H9 (cell line): ENCODE data around the gene NRK. TPM values are rescaled to one million over a fixed set of nuclear protein-coding genes. Genes with fewer than 3 reads are reported as not detected.

ENCODE experiments used
- DNase-seq: peaks from one replicate; pipeline ENCODE4 v3.0.0-alpha.2; 2017
- H2AFZ ChIP-seq: one replicate; pipeline ENCODE4 v1.6.1; 2013; ENCODE audit warnings: mild to moderate bottlenecking, low read length, control low read depth, moderate library complexity
- H2AK5ac ChIP-seq: 2 replicates; pipeline ENCODE4 v1.6.1; 2013; ENCODE audit warnings: low read length, control low read depth, mixed read lengths; ENCODE audit not compliant: insufficient read length
- H2BK120ac ChIP-seq: one replicate; pipeline ENCODE4 v1.6.1; 2013; ENCODE audit warnings: low read depth, mild to moderate bottlenecking, low read length, control low read depth, inconsistent platforms; ENCODE audit not compliant: poor library complexity, severe bottlenecking
- H2BK12ac ChIP-seq: 2 replicates; pipeline ENCODE4 v1.6.1; 2013; ENCODE audit warnings: low read length, control low read depth, mixed read lengths, low read depth; ENCODE audit not compliant: insufficient read length
- H2BK15ac ChIP-seq: 2 replicates; pipeline ENCODE4 v1.6.1; 2013; ENCODE audit warnings: low read depth, low read length, control low read depth
- H2BK20ac ChIP-seq: one replicate; pipeline ENCODE4 v1.6.1; 2013; ENCODE audit warnings: low read depth, mild to moderate bottlenecking, low read length, control low read depth, inconsistent platforms; ENCODE audit not compliant: poor library complexity, severe bottlenecking
- H2BK5ac ChIP-seq: 2 replicates; pipeline ENCODE4 v1.6.1; 2013; ENCODE audit warnings: low read length, control low read depth, mixed read lengths; ENCODE audit not compliant: insufficient read length
- H3K14ac ChIP-seq: 2 replicates; pipeline ENCODE4 v1.6.1; 2013; ENCODE audit warnings: low read length, control low read depth; ENCODE audit not compliant: insufficient read depth
- H3K18ac ChIP-seq: 2 replicates; pipeline ENCODE4 v1.6.1; 2013; ENCODE audit warnings: low read depth, mild to moderate bottlenecking, mixed read lengths, low read length, control low read depth; ENCODE audit not compliant: insufficient read length
- H3K23ac ChIP-seq: 2 replicates; pipeline ENCODE4 v1.6.1; 2013; ENCODE audit warnings: low read length, control low read depth, mixed read lengths, low read depth; ENCODE audit not compliant: insufficient read length
- H3K23me2 ChIP-seq: 2 replicates; pipeline ENCODE4 v1.6.1; 2013; ENCODE audit warnings: low read depth, mild to moderate bottlenecking, mixed read lengths, low read length, control low read depth; ENCODE audit not compliant: insufficient read length, poor library complexity, severe bottlenecking
- H3K27ac ChIP-seq: 2 replicates; pipeline ENCODE4 v1.5.1; 2013; ENCODE audit warnings: low read length, control low read depth, mixed read lengths, low read depth; ENCODE audit not compliant: insufficient read length
- H3K27me3 ChIP-seq: 2 replicates; pipeline ENCODE4 v1.6.1; 2013; ENCODE audit warnings: low read length, control low read depth, inconsistent platforms; ENCODE audit not compliant: insufficient read depth
- H3K4ac ChIP-seq: 2 replicates; pipeline ENCODE4 v1.6.1; 2013; ENCODE audit warnings: low read depth, mild to moderate bottlenecking, control low read depth, inconsistent platforms, low read length, moderate library complexity
- H3K4me1 ChIP-seq: 2 replicates; pipeline ENCODE4 v1.6.1; 2013; ENCODE audit warnings: low read length, control low read depth, inconsistent platforms; ENCODE audit not compliant: insufficient read depth
- H3K4me2 ChIP-seq: 2 replicates; pipeline ENCODE4 v1.6.1; 2013; ENCODE audit warnings: low read length, control low read depth, mixed read lengths; ENCODE audit not compliant: insufficient read length, insufficient read depth
- H3K56ac ChIP-seq: 2 replicates; pipeline ENCODE4 v1.6.1; 2013; ENCODE audit warnings: low read depth, mild to moderate bottlenecking, mixed read lengths, low read length, control low read depth; ENCODE audit not compliant: insufficient read length
- H3K79me1 ChIP-seq: 2 replicates; pipeline ENCODE4 v1.6.1; 2013; ENCODE audit warnings: low read depth, mild to moderate bottlenecking, moderate library complexity, low read length, control low read depth, inconsistent platforms; ENCODE audit not compliant: insufficient read depth, poor library complexity, severe bottlenecking
- H3K79me2 ChIP-seq: 2 replicates; pipeline ENCODE4 v1.6.1; 2013; ENCODE audit warnings: low read length, control low read depth, inconsistent platforms; ENCODE audit not compliant: insufficient read depth
- H3K9ac ChIP-seq: 2 replicates; pipeline ENCODE4 v1.6.1; 2013; ENCODE audit warnings: low read length, control low read depth, mixed read lengths; ENCODE audit not compliant: insufficient read length; ENCODE audit errors: extremely low read depth
- H3K9me3 ChIP-seq: one replicate; pipeline ENCODE4 v1.6.1; 2013; ENCODE audit warnings: low read depth, low read length, inconsistent platforms; ENCODE audit not compliant: control insufficient read depth
- H3T11ph ChIP-seq: one replicate; pipeline ENCODE4 v1.6.1; 2013; ENCODE audit warnings: mild to moderate bottlenecking, low read length, control low read depth, inconsistent platforms
- H4K20me1 ChIP-seq: one replicate; pipeline ENCODE4 v1.6.1; 2013; ENCODE audit not compliant: control insufficient read depth, insufficient read length, insufficient read depth
- H4K5ac ChIP-seq: 2 replicates; pipeline ENCODE4 v1.6.1; 2013; ENCODE audit warnings: low read depth, mild to moderate bottlenecking, mixed read lengths, low read length, control low read depth; ENCODE audit not compliant: insufficient read length
- H4K8ac ChIP-seq: replicated peaks from 2 replicates; pipeline ENCODE4 v1.6.1; 2013; ENCODE audit warnings: low read length, control low read depth, mixed read lengths, low read depth; ENCODE audit not compliant: insufficient read length
- H4K91ac ChIP-seq: 2 replicates; pipeline ENCODE4 v1.6.1; 2013; ENCODE audit warnings: low read depth, mild to moderate bottlenecking, moderate library complexity, mixed read lengths, low read length, control low read depth; ENCODE audit not compliant: insufficient read length
- H3K27ac Mint-ChIP-seq, 3 experiments: 2 replicates in 2 of 3; 3 replicates in 1 of 3; pipeline ENCODE4 v1.8.0; 2020 to 2021; ENCODE audit warnings: mixed read lengths in 3 of 3, mild to moderate bottlenecking in 1 of 3, moderate library complexity in 1 of 3
- H3K27me3 Mint-ChIP-seq: 2 replicates; pipeline ENCODE4 v1.8.0; 2021; ENCODE audit warnings: low read depth, mild to moderate bottlenecking, moderate library complexity, mixed read lengths
- H3K36me3 Mint-ChIP-seq, 3 experiments: 2 replicates in 2 of 3; 3 replicates in 1 of 3; pipeline ENCODE4 v1.8.0; 2020 to 2021; ENCODE audit warnings: low read depth in 3 of 3, mixed read lengths in 3 of 3; ENCODE audit not compliant: insufficient read depth in 1 of 3
- H3K4me1 Mint-ChIP-seq, 2 experiments: 2 replicates each; pipeline ENCODE4 v1.8.0; 2020; ENCODE audit warnings: mixed read lengths in 2 of 2
- H3K4me3 Mint-ChIP-seq, 2 experiments: 2 replicates in 1 of 2; 3 replicates in 1 of 2; pipeline ENCODE4 v1.8.0; 2020 to 2021; ENCODE audit warnings: mild to moderate bottlenecking in 2 of 2, mixed read lengths in 2 of 2, moderate library complexity in 1 of 2
- H3K9me3 Mint-ChIP-seq, 2 experiments: 2 replicates in 1 of 2; 3 replicates in 1 of 2; pipeline ENCODE4 v1.8.0; 2020; ENCODE audit warnings: mild to moderate bottlenecking in 2 of 2, mixed read lengths in 2 of 2, moderate library complexity in 1 of 2
- CTCF ChIP-seq: fragments of 200-600 bp; sonication (generic); conservative IDR thresholded peaks from 3 replicates; pipeline ENCODE4 v1.8.0; 2021; ENCODE audit warnings: antibody characterized with exemption, mild to moderate bottlenecking
- WGBS: extraction: QIAGEN DNeasy Blood & Tissue Kit; methylation state at CpG from one replicate; pipeline ENCODE4 v1.1.7; 2013; ENCODE audit warnings: missing lambda C conversion rate, low lambda C conversion rate, mixed read lengths; ENCODE audit not compliant: insufficient read length; ENCODE audit errors: extremely low coverage; 5-methylcytosine and 5-hydroxymethylcytosine counted together
- total RNA-seq: library from RNA; stranded (reverse); gene quantifications from 2 replicates; pipeline ENCODE4 v1.2.1, GENCODE V29; 2021

NRK gene
- total RNA-seq, 1 experiment from 2014 or later: 1.4 TPM

- Histone ChIP-seq H2BK20ac (no peak overlapping the region), H3K14ac (no peak overlapping the region), H2AK5ac (no peak overlapping the region), H3T11ph (no peak overlapping the region), H4K5ac (no peak overlapping the region), H3K4me1 (no peaks in the 10 kb centered on the region), H2BK120ac (no peak overlapping the region), H3K9me3 (no peaks in the 10 kb centered on the region), H2BK12ac (no peak overlapping the region), H3K27ac (no peak overlapping the region), H4K20me1 (no peaks in the 10 kb centered on the region), H2BK15ac (no peak overlapping the region), H3K9ac (no peak overlapping the region), H3K79me1 (no peaks in the 10 kb centered on the region), H3K79me2 (no peaks in the 10 kb centered on the region), H3K4ac (no peak overlapping the region), H2BK5ac (no peak overlapping the region), H4K91ac (no peak overlapping the region), H3K27me3 (no peaks in the 10 kb centered on the region), H3K18ac (no peak overlapping the region), H3K23ac (no peak overlapping the region), H3K23me2 (no peaks in the 10 kb centered on the region), H3K56ac (no peak overlapping the region), H4K8ac (no peak overlapping the region), H2AFZ (no peak overlapping the region), H3K4me2 (no peak overlapping the region)
- no peaks in the 10 kb centered on the region; the same call in 1 of the 2 replicates for H3K27me3 Mint-ChIP-seq
- no peak overlapping the region for H3K27ac Mint-ChIP-seq
- no CpG with 5 or more reads among the region's 3 CpGs for WGBS
- no peak for TF ChIP-seq CTCF
- no peak overlapping the region for H3K4me3 Mint-ChIP-seq
- peaks cover 0 to 63% of the 10 kb centered on the region in 2 experiments; a peak in 3 of 5 replicates for H3K9me3 Mint-ChIP-seq
- no peaks in the 10 kb centered on the region; a peak in 1 of 7 replicates for H3K36me3 Mint-ChIP-seq
- no peak for DNase-seq
- no peaks in the 10 kb centered on the region for H3K4me1 Mint-ChIP-seq
Observed at GRCh38 chrX:105945266-105945665, 122.9 kb downstream of the NRK start.
